Measurements from ENCODE around the gene MCC. TPM values are rescaled to one million over a fixed set of nuclear protein-coding genes. Genes with fewer than 3 reads are reported as not detected.
"Not testable (repeated sequence)": the region's sequence is repeated elsewhere in the genome, so short reads cannot be mapped to it uniquely, and the experiment has no call there.

MCC gene
- total RNA-seq, 4 donors from 2014 or later = 1.2 to 133 (median 8.5) TPM

GRCh38 chr5:113084402-113085083, 403.7 kb downstream of the MCC start:
- Histone ChIP-seq H3K9me3 (no peaks in the 10 kb centered on the region), H3K27me3 (no peaks in the 10 kb centered on the region), H3K4me3 (no peak overlapping the region), H3K4me1 (no peaks in the 10 kb centered on the region), H3K27ac (no peak overlapping the region), H3K36me3 (no peaks in the 10 kb centered on the region)
- no peak for DNase-seq
- TF ChIP-seq POLR2A (IDR thresholded peaks at IDR 0.05) (no peak), CTCF (IDR thresholded peaks at IDR 0.05) (no peak)

DNA sequence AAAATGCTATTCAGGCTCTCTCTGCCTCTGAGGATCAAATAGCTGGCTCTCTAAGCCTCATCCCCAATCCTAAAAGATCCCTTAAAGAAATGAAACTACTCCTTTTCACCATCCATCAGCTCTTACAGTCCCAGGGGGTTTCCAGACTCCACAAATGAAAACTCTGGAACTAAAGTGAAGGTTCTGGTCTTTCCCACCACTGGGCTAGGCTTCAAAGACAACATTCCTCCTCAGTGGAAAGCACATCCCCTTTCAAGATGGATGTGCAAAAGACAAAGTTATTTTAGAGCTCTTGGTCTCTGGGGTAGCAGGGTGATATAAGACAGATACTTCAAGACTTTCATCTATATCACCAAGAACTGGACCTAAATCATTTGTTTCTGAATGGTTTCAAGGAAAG, 404.8 kb downstream of the MCC start:
- TF ChIP-seq CTCF (IDR thresholded peaks at IDR 0.05) = no peak
- TF ChIP-seq POLR2A (IDR thresholded peaks at IDR 0.05) = no peak
- Histone ChIP-seq H3K36me3 (no peaks in the 10 kb centered on the region), H3K4me3 (no peak overlapping the region), H3K9me3 (no peaks in the 10 kb centered on the region), H3K27me3 (no peaks in the 10 kb centered on the region), H3K4me1 (no peaks in the 10 kb centered on the region), H3K27ac (no peak overlapping the region)
- DNase-seq = no peak

DNA sequence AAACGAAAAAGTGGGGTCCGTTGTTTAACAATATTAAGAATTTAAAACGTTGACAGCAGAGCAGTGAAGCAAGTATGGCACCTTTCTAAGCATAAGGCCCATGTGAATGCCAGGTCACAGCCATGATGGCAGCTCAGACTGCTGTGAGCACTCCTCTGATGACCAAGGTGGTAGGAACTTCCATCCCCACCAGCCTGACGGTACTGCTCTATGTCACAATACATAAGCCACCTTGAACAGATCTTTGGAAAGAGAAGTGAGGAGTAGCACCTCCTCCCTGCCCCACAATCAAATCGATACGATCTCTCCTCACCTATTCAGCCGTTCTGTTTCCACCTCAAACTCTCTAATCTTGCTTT, 405.7 kb downstream of the MCC start:
- DNase-seq = no peak
- Histone ChIP-seq H3K27me3 (no peaks in the 10 kb centered on the region), H3K9me3 (no peaks in the 10 kb centered on the region), H3K4me1 (no peaks in the 10 kb centered on the region), H3K4me3 (no peak overlapping the region), H3K27ac (no peak overlapping the region), H3K36me3 (no peaks in the 10 kb centered on the region)
- no peak for TF ChIP-seq CTCF (IDR thresholded peaks at IDR 0.05)
- no peak for TF ChIP-seq POLR2A (IDR thresholded peaks at IDR 0.05)

DNA sequence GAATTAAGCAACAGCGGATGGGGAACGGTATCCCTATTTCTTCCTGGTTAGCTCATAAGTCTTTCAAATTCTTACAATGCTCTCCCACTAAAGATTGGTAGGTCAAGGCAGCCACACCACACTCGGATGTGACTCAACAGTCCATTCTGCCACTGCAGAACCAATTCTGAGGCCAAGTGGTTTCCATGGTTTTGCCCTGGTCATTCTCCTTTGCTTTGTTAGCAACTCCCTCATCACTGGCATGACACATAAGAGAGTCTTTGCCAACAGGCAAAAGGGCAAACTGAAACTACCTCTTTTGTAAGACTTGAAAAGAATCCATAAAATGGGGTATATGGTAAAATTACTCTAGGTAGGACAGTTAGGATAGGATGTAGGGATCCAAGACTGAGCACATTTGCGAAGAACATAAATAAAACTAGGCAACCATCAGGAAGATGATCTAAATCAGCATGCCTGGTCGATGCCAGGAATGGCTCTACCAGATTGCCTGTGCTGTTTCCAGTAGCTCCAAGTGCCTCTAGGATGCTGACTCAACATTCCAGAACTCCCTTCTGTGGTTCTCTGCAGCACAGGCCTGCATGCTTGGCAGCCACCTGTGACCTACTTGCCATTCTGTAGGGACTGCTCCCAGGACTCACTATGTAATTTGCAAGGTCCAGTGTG, 406.2 kb downstream of the MCC start:
- H3K4me3 ChIP-seq = no peak overlapping the region
- no peak for TF ChIP-seq POLR2A (IDR thresholded peaks at IDR 0.05)
- H3K4me1 ChIP-seq = no peaks in the 10 kb centered on the region
- no peaks in the 10 kb centered on the region for H3K36me3 ChIP-seq
- H3K27ac ChIP-seq = no peak overlapping the region
- no peak for DNase-seq
- no peaks in the 10 kb centered on the region for H3K9me3 ChIP-seq
- H3K27me3 ChIP-seq = no peaks in the 10 kb centered on the region

DNA sequence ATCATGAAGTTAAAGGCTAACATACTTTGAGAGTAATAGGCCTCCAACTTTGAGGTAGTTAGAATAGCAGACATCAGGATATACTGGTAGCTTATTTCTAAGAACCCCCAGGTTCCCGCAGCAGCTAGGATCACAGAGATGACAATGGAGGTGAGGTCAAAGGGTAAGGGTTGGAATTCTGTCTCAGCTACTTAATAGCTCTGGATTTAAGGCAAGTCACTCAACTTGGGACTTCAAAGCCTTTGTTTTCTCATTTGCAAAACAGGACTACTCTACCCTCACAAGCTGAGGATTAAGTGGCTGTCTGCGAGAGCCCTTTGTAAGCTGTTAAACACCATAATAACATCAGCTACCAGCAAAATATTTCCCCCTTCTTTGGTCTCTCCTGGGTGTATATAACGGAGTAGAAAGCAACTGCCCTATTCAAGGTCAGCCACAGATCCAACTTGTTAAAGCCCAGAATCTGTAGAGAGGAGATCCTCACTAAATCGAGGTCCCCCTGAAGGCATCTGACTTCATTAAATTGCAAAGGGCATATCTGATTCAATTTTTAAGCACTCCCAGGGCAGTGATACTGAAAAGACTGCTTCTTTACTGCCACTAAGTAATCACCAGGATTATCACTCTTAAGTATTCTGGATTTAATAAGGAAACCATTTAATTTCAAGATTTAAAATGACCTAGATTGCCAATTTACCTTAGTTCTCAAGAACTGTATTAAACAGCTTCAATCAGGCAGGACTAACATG, 407.0 kb downstream of the MCC start:
- no peak overlapping the region for H3K27ac ChIP-seq
- H3K9me3 ChIP-seq = no peaks in the 10 kb centered on the region
- H3K36me3 ChIP-seq = no peaks in the 10 kb centered on the region
- H3K4me3 ChIP-seq = no peak overlapping the region
- no peak for TF ChIP-seq CTCF (IDR thresholded peaks at IDR 0.05)
- TF ChIP-seq POLR2A (IDR thresholded peaks at IDR 0.05) = no peak
- H3K27me3 ChIP-seq = no peaks in the 10 kb centered on the region
- H3K4me1 ChIP-seq = no peaks in the 10 kb centered on the region
- DNase-seq = no peak

DNA sequence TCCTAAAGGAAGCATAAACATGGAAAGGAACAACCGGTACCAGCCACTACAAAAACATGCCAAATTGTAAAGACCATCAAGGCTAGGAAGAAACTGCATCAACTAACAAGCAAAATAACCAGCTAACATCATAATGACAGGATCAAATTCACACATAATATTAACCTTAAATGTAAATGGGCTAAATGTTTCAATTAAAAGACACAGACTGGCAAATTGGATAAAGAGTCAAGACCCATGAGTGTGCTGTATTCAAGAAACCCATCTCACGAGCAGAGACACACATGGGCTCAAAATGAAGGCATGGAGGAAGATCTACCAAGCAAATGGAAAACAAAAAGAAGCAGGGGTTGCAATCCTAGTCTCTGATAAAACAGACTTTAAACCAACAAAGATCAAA, 411.6 kb downstream of the MCC start:
- H3K27ac ChIP-seq, H3K4me3 ChIP-seq, H3K4me1 ChIP-seq, H3K9me3 ChIP-seq, DNase-seq, H3K36me3 ChIP-seq, H3K27me3 ChIP-seq: not testable (repeated sequence)
